Epithelial cell of proximal tubule (primary cell): ENCODE measurements around the gene TST. TPM values are rescaled to one million over a fixed set of nuclear protein-coding genes. Genes with fewer than 3 reads are reported as not detected.
A peak's percentile ranks its signal among the peaks of the same experiment; 100 is the strongest.

Experiments
- DNase-seq: peaks from one replicate; pipeline ENCODE4 v3.0.0-alpha.2; 2011; ENCODE audit warnings: low read depth
- H3K4me3 ChIP-seq: 2 replicates; pipeline ENCODE4 v1.5.1; 2011; ENCODE audit warnings: low read depth, mild to moderate bottlenecking, low read length
- total RNA-seq: library from RNA; depleted of rRNA; stranded (reverse); fragments of >200 nt; gene quantifications from 2 replicates; pipeline ENCODE4 v1.2.3, GENCODE V29; 2015
- TF ChIP-seq, protein P1 (sequence below): conservative IDR thresholded peaks from 2 replicates; pipeline ENCODE4 v1.5.1; 2012; ENCODE audit warnings: low read depth, mild to moderate bottlenecking, low read length

Gene TST
- total RNA-seq, 1 donor from 2014 or later: 66.9 TPM

DNA sequence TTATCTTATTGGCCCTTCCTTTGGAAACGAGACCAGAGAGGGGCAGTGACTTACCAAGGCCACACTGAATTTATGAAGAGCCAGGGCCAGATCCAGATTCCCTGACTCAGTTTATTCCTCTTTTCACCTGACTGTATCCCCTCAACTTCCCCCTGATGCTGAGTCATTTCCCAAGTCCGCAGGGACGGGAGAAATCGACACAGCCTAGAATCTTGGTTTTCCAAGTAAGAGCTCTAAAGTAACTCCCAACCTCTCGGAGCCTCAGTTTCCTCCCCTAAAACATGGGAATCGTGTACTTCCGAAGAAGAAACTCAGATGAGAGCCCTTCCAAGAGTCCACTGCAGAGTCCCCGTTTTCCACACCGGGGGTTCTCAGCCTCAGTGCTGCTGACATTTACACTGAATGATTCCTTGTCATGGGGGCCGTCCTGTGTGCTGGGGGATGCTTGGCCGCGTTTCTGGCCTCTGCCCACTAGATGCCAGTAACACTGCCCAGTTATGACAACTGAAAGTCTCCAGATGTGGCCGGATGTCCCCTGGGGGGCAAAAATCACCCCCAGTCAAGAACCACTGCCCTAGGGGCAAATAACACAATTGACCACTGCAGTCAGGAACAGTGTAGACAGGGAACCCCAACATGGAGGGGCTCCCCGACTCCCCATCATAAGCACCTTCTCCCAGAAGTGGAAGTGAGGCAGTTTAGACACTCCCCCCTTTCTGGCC is 11.5 kb upstream of the TST start:
- DNase-seq: no peak
- H3K4me3 ChIP-seq: no peak overlapping the region
- TF ChIP-seq, protein P1, sequence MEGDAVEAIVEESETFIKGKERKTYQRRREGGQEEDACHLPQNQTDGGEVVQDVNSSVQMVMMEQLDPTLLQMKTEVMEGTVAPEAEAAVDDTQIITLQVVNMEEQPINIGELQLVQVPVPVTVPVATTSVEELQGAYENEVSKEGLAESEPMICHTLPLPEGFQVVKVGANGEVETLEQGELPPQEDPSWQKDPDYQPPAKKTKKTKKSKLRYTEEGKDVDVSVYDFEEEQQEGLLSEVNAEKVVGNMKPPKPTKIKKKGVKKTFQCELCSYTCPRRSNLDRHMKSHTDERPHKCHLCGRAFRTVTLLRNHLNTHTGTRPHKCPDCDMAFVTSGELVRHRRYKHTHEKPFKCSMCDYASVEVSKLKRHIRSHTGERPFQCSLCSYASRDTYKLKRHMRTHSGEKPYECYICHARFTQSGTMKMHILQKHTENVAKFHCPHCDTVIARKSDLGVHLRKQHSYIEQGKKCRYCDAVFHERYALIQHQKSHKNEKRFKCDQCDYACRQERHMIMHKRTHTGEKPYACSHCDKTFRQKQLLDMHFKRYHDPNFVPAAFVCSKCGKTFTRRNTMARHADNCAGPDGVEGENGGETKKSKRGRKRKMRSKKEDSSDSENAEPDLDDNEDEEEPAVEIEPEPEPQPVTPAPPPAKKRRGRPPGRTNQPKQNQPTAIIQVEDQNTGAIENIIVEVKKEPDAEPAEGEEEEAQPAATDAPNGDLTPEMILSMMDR: peak; percentile 29

DNA sequence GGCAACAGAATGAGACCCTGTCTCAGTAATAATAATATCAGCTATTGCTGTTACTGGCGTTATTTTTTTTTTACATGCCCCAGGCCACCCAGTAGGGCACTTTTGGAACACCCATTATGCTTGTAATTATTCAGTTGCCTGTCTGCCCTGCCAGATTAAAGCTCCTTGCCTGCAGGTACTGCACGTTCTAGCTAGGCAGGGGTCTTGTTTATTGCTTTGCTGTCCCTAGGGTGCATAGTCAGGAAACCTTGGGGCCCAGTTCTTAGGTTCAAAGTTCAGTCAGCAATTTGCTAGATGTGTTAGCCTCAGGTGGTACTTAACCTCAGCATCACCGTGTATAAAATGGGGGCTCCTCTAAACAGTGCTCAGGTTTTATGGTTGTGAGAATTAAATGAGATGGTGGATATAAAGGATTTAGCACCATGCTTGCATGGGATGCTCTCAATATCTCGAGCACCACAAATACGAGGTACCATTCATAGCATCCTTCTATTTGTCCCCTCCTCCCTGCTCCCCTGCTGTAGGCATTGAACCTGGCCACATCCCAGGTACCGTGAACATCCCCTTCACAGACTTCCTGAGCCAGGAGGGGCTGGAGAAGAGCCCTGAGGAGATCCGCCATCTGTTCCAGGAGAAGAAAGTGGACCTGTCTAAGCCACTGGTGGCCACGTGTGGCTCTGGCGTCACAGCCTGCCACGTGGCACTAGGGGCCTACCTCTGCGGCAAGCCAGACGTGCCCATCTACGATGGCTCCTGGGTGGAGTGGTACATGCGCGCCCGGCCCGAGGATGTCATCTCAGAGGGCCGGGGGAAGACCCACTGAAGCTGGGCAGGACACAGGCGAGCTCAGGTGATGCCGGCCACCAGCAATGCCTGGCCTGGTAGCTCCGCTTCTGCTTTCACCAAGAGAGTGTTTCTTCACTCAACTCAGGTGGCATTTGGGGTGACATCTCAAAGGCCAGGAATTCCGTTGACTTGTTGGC is 9.7 kb upstream of the TST start:
- no peak overlapping the region for H3K4me3 ChIP-seq
- DNase-seq: no peak
- TF ChIP-seq, protein P1: no peak

DNA sequence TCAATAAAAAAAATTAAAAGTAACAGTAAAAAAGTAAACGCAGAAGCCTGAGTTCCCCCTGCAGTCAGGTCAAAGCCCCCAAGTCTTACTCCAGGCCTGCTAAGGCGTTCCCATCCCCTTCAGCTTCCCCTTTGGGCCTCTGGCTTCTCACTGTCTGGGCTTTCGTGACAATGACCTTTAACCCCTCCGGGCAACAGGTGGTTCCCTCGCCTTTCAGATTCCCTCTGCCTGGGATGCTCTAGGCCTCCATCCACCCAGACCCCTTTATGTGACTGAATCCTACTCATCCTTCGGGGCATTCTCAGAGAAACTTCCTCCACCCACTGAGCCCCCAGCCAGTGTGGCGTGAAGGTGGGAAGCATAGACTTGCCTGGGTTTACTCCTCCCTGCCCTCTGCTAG is 8.3 kb upstream of the TST start:
- TF ChIP-seq, protein P1: no peak
- H3K4me3 ChIP-seq: no peak overlapping the region
- DNase-seq: no peak

DNA sequence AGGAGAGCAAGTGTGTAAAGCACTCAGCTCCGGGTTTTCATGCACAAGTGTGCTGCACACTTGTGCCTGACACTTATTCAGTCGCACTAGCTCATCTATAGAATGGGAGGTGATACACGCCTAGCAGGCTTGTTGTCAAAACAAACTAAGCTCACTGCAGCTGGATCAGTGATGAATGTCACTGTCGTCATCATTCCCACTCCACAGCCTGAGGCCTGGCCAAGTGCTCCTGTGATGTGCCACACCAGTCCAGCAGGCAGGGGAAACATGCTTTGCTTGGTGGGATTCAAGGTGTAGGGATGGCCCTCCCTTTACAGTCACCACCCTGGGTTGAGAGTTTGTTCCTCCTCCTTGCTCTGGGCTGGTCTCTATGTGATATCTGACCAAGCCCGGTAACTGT is 7.1 kb upstream of the TST start:
- no peak for DNase-seq
- H3K4me3 ChIP-seq: no peak overlapping the region
- TF ChIP-seq, protein P1: no peak

DNA sequence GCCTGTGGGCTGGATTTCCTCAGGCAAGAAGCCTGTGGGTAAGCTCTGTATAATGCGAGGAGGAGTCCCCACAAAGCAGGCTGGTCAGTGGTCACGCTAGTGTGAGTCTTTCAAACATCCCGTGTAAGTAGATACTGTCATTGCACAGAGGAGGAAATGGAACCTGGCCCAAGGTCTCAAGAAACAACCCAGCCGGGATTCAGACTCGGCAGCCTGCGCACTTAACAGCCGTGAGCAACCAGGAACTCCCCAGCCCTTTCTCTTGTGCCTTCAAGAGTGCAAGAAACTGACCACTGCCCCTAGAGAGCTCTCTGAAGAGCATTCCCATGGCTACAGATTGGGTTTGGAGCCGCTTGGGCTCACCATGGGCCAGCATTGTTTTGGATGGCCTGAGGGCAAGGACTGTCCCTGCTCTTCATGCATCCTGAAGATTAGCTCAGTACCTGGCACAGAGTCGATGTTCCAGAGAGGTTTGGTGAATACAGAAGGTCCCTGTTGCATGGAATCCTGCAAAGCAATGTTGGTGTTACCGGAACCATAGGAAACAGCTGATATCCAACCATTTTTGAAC is 6.3 kb upstream of the TST start:
- no peak for DNase-seq
- H3K4me3 ChIP-seq: no peak overlapping the region
- TF ChIP-seq, protein P1: no peak

DNA sequence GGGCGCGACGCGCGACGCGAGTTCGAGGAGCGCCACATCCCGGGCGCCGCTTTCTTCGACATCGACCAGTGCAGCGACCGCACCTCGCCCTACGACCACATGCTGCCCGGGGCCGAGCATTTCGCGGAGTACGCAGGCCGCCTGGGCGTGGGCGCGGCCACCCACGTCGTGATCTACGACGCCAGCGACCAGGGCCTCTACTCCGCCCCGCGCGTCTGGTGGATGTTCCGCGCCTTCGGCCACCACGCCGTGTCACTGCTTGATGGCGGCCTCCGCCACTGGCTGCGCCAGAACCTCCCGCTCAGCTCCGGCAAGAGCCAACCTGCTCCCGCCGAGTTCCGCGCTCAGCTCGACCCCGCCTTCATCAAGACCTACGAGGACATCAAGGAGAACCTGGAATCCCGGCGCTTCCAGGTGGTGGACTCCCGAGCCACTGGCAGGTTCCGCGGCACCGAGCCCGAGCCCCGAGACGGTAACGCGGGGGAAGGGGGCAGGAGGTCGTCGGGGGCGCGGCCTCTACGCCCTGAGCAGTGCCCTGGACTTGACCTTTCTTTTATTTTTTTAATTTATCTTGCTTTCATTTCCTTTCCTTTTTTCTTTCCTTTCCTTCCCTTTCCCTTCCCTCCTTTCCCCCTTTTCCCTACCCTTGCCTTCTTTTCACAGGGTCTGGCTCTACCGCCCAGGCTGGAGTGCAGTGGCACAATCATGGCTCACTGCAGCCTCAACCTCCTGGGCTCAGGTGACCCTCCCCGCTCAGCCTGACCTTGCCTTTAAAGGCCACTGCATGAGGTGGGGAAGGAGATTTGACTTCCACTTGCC is 5.3 kb upstream of the TST start:
- H3K4me3 ChIP-seq: no peak overlapping the region
- DNase-seq: no peak
- TF ChIP-seq, protein P1: no peak
